LNCaP clone FGC (cell line): ENCODE measurements around the gene HTN3.
"Not testable (repeated sequence)": the region's sequence is repeated elsewhere in the genome, so short reads cannot be mapped to it uniquely, and the experiment has no call there.

Experiments
- DNase-seq: peaks from one replicate; pipeline ENCODE4 v3.0.0-alpha.2; 2011; ENCODE audit warnings: low read depth
- H3K4me3 ChIP-seq: 2 replicates; pipeline ENCODE4 v1.5.1; 2011; ENCODE audit warnings: mild to moderate bottlenecking, low read depth, low read length, control low read depth
- CTCF ChIP-seq: IDR thresholded peaks from 2 replicates; pipeline ENCODE4 v1.5.1; 2012; ENCODE audit warnings: mild to moderate bottlenecking; ENCODE audit not compliant: control insufficient read depth, insufficient read depth; ENCODE audit errors: extremely low read depth

Gene HTN3

GRCh38 chr4:70002507-70002906 is 25.8 kb upstream of the HTN3 start:
- no peak for DNase-seq
- TF ChIP-seq CTCF = no peak

GRCh38 chr4:70008771-70009170 is 19.5 kb upstream of the HTN3 start:
- DNase-seq = no peak
- no peak for TF ChIP-seq CTCF
- no peak overlapping the region for H3K4me3 ChIP-seq

More at GRCh38 chr4:70002507-70002906, 25.8 kb upstream of the HTN3 start:
- no peak overlapping the region for H3K4me3 ChIP-seq

- not testable (repeated sequence) for DNase-seq, H3K4me3 ChIP-seq
Measured at GRCh38 chr4:70019006-70019405, 9.3 kb upstream of the HTN3 start.

GRCh38 chr4:70023218-70023617 is 5.0 kb upstream of the HTN3 start:
- no peak for DNase-seq

GRCh38 chr4:70027011-70027410 is 1.2 kb upstream of the HTN3 start:
- TF ChIP-seq CTCF = no peak
- no peak for DNase-seq
- H3K4me3 ChIP-seq = no peak overlapping the region

More at GRCh38 chr4:70023218-70023617, 5.0 kb upstream of the HTN3 start:
- H3K4me3 ChIP-seq = no peak overlapping the region
- no peak for TF ChIP-seq CTCF

- not testable (repeated sequence) for H3K4me3 ChIP-seq, DNase-seq
Measured at GRCh38 chr4:70037559-70037958, 9.3 kb downstream of the HTN3 start.

- not testable (repeated sequence) for DNase-seq, H3K4me3 ChIP-seq
Measured at GRCh38 chr4:70039928-70040327, 11.7 kb downstream of the HTN3 start.

GRCh38 chr4:70041652-70042286 is 13.5 kb downstream of the HTN3 start:
- no peak overlapping the region for H3K4me3 ChIP-seq
- DNase-seq = no peak
- TF ChIP-seq CTCF = no peak

GRCh38 chr4:70050138-70050537 is 21.9 kb downstream of the HTN3 start, which contains the start of gene HTN1:
TSS of gene HTN1 (plus strand) at chr4:70050438. CDS start at chr4:70053077, 2,639 bp downstream.
- H3K4me3 ChIP-seq, DNase-seq: not testable (repeated sequence)

GRCh38 chr4:70056534-70056933 is 28.3 kb downstream of the HTN3 start:
- not testable (repeated sequence) for H3K4me3 ChIP-seq
- DNase-seq = peak; percentile 63
